HG03460 (cell line): ENCODE data around the gene SCAF11.
"Not testable (repeated sequence)": the region's sequence is repeated elsewhere in the genome, so short reads cannot be mapped to it uniquely, and the experiment has no call there.

Experiments used
- ATAC-seq: cut with Tn5 transposase; IDR thresholded peaks from one replicate; pipeline ENCODE4 v1.9.1; 2021; ENCODE audit not compliant: unreplicated experiment

SCAF11 gene

GRCh38 chr12:45990468-45991283 lies at the start of gene SCAF11:
TSS of gene SCAF11 (minus strand) at chr12:45990574. CDS start at chr12:45964167, 26,407 bp downstream.
- peak; percentile 57 for ATAC-seq

GRCh38 chr12:46037066-46037465 lies 46.7 kb upstream of the SCAF11 start:
- ATAC-seq, result not testable (repeated sequence)

GRCh38 chr12:46027172-46027571 lies 36.8 kb upstream of the SCAF11 start:
- no peak for ATAC-seq

- no peak for ATAC-seq
These were observed 33.7 kb upstream of the SCAF11 start for GRCh38 chr12:46024099-46024498.

- no peak for ATAC-seq
These were observed 30.4 kb upstream of the SCAF11 start for GRCh38 chr12:46020768-46021167.

GRCh38 chr12:46018712-46019111 lies 28.3 kb upstream of the SCAF11 start:
- not testable (repeated sequence) for ATAC-seq

- ATAC-seq, result not testable (repeated sequence)
These were observed 27.5 kb upstream of the SCAF11 start for GRCh38 chr12:46017866-46018375.

- ATAC-seq, result no peak
These were observed 15.4 kb upstream of the SCAF11 start for GRCh38 chr12:46005823-46006222.

- no peak for ATAC-seq
These were observed 14.9 kb upstream of the SCAF11 start for GRCh38 chr12:46005151-46005797.

- no peak for ATAC-seq
These were observed 14.3 kb upstream of the SCAF11 start for GRCh38 chr12:46004715-46005114.

- ATAC-seq, result not testable (repeated sequence)
These were observed 9.7 kb upstream of the SCAF11 start for GRCh38 chr12:46000076-46000475.

- ATAC-seq, result no peak
These were observed 4.4 kb upstream of the SCAF11 start for GRCh38 chr12:45994736-45995135.

GRCh38 chr12:45991284-45992249 lies 1.2 kb upstream of the SCAF11 start:
- ATAC-seq, result peak; percentile 21

- peak; percentile 26 for ATAC-seq
These were observed 480 bp downstream of the SCAF11 start for GRCh38 chr12:45989721-45990467.

- no peak for ATAC-seq
These were observed 1.1 kb downstream of the SCAF11 start for GRCh38 chr12:45989287-45989686.

- ATAC-seq, result no peak
These were observed 2.1 kb downstream of the SCAF11 start for GRCh38 chr12:45988264-45988663.

- ATAC-seq, result no peak
These were observed 3.0 kb downstream of the SCAF11 start for GRCh38 chr12:45987340-45987727.

GRCh38 chr12:45986641-45987339 lies 3.6 kb downstream of the SCAF11 start:
- no peak for ATAC-seq

GRCh38 chr12:45981075-45981837 lies 9.1 kb downstream of the SCAF11 start:
- no peak for ATAC-seq
